ENCODE data around the gene GNS. TPM values are rescaled to one million over a fixed set of nuclear protein-coding genes. Genes with fewer than 3 reads are reported as not detected.
A peak's percentile ranks its signal among the peaks of the same experiment; 100 is the strongest.

Gene GNS
- 10 to 100 TPM; 18.9 to 55.5 (median 35.5) TPM for total RNA-seq

GRCh38 chr12:64759035-64759894 is at the start of gene GNS:
Gene GNS, minus strand, starts transcription at chr12:64759406. Its CDS starts 130 bp downstream, at chr12:64759276.
- Histone ChIP-seq H3K4me3 (peak within 1 kb of the TSS; percentile 74 to 93 (median 76)), H3K27ac (peak within 1 kb of the TSS; percentile 79 to 89 (median 86)), H3K27me3 (no peaks in the 10 kb centered on the region), H3K36me3 (no peaks in the 10 kb centered on the region), H3K9me3 (no peaks in the 10 kb centered on the region), H3K4me1 (peaks cover 4 to 46% (median 9%) of the 10 kb centered on the region in 3 donors)
- intact Hi-C loops (cut with DNase I): no loop called here
- WGBS, 2 donors: 1% methylated on average over 53 to 61 of the region's 67 CpGs
- DNase-seq: peak; percentile 70
- TF ChIP-seq CTCF (IDR thresholded peaks at IDR 0.05): peak in 1 of 6 experiments; percentile 16
- peak in 3 of 4 donors; percentile 21 to 55 (median 31) for TF ChIP-seq POLR2A (IDR thresholded peaks at IDR 0.05)

DNA sequence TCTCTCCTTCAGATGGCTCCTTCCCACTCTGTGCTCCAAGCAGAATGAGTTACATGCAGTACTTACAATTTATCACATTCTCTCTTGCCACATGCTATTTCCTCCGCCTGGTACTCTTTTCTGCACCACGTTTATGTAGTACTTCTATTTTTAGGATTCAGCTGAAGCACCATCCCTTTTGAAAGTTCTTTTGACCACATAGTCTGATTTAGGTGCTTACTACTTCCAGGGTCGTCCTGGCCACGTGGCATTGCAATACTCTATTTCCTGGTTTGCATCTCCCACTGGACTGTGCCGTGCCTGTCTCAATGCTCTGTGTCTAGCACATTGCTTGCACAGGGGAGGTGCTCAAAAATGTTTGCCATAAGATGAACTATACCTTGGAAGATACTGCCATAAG is 48.9 kb upstream of the GNS start:
- H3K27ac ChIP-seq: no peak overlapping the region
- intact Hi-C loops (cut with DNase I): no loop called here

GRCh38 chr12:64806593-64807460 is 47.6 kb upstream of the GNS start:
- peaks cover 0 to 32% (median 0%) of the 10 kb centered on the region in 4 donors for H3K27me3 ChIP-seq
- DNase-seq: no peak
- H3K36me3 ChIP-seq: no peaks in the 10 kb centered on the region
- H3K4me1 ChIP-seq: peaks cover 0 to 5% (median 0%) of the 10 kb centered on the region in 3 donors
- H3K27ac ChIP-seq: no peak overlapping the region
- H3K4me3 ChIP-seq: no peak overlapping the region
- 60 to 64% methylated on average over 7 of the region's 7 CpGs for WGBS, 2 donors
- intact Hi-C loops (cut with DNase I): no loop called here
- H3K9me3 ChIP-seq: no peaks in the 10 kb centered on the region
- TF ChIP-seq POLR2A (IDR thresholded peaks at IDR 0.05) (no peak), CTCF (IDR thresholded peaks at IDR 0.05) (no peak)

More for the DNA sequence above, 48.9 kb upstream of the GNS start:
- Histone ChIP-seq H3K36me3 (no peaks in the 10 kb centered on the region), H3K4me1 (no peaks in the 10 kb centered on the region), H3K9me3 (no peaks in the 10 kb centered on the region), H3K4me3 (no peak overlapping the region), H3K27me3 (peaks cover 0 to 32% (median 0%) of the 10 kb centered on the region in 4 donors)
- 40 to 42% methylated on average over 5 of the region's 5 CpGs for WGBS, 2 donors
- no peak for DNase-seq
- no peak for TF ChIP-seq CTCF (IDR thresholded peaks at IDR 0.05)
- TF ChIP-seq POLR2A (IDR thresholded peaks at IDR 0.05): no peak

GRCh38 chr12:64806173-64806572 is 47.0 kb upstream of the GNS start:
- Histone ChIP-seq H3K27ac (no peak overlapping the region), H3K36me3 (no peaks in the 10 kb centered on the region), H3K4me1 (peaks cover 0 to 5% (median 0%) of the 10 kb centered on the region in 3 donors), H3K9me3 (no peaks in the 10 kb centered on the region), H3K4me3 (no peak overlapping the region), H3K27me3 (peaks cover 0 to 34% (median 0%) of the 10 kb centered on the region in 4 donors)
- no peak for DNase-seq
- intact Hi-C loops (cut with DNase I): no loop called here
- TF ChIP-seq POLR2A (IDR thresholded peaks at IDR 0.05) (no peak), CTCF (IDR thresholded peaks at IDR 0.05) (no peak)
- WGBS, 2 donors: 75 to 85% methylated on average over 2 of the region's 2 CpGs

All from esophagus squamous epithelium (tissue), 5 donors.